NCI-H524 (cell line): Measurements from ENCODE around the gene TGFB1I1.

Source experiments
- DNase-seq, 2 experiments: peaks; one replicate each; lab custom pipeline; 2025; lab: John Stamatoyannopoulos, UW

The TGFB1I1 gene

DNA sequence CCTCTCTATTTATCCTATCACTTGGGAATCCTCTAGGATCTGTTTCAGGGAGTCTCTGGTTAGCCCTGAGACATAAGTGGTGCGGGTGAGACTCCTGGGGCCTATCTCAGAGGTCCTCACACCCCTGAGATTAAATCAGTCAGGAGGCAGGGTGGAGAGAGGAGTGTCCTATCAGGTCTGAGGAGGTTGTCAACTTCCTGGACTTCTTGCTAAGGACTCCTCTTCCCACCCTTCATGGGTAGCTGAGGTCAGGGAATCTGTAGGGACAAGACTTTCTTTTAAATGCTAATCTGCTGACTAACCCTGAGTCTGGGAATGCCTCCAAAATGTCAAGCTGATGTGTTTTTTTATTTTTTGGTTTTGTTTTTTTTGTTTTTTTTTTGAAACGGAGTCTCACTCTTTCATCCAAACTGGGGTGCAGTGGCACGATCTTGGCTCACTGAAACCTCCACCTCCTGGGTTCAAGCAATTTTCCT is 19.3 kb upstream of the TGFB1I1 start:
- DNase-seq = no peak

DNA sequence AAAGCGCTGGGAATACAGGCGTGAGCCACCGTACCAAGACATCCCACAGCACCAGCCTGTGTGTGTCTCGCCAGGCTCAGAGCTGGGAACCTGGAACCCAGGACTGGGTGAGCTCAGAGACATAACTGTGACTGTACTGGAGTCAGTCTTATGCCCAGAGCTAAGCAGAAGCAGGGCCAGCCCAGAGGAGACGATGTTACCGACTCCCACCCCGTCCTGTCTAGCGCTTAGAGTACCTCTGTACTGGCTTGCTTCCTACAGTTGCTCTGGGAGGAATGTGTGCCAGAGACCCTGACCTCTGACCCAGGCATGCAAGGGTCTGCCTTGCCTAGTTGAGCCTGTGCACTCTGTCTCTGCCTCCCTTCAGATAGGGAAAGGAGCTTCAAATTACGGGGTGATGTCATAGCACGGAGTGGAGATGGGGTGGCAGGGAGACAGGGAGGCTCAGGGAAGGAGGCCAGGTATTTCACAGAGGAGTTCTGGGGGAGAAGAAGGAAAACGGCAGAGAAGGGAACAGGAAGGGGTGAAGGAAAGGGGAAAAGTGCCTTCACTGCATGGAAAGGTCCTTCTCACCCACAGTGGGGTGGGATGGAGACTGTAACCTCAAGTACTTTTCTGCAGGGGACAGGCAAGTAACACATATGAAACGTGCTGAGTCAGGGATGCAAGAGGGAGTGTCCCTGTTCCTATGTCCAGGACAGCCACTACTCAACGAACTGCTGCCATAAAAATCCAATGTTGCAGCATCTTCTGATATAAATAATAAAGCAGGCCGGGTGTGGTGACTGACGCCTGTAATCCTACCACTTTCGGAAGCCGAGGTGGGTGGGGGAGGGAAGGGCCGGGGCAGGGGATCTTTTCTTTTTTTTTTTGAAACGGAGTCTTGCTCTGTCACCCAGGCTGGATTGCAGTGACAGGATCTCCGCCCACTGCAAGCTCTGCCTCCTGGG is 18.4 kb upstream of the TGFB1I1 start:
- DNase-seq = no peak

DNA sequence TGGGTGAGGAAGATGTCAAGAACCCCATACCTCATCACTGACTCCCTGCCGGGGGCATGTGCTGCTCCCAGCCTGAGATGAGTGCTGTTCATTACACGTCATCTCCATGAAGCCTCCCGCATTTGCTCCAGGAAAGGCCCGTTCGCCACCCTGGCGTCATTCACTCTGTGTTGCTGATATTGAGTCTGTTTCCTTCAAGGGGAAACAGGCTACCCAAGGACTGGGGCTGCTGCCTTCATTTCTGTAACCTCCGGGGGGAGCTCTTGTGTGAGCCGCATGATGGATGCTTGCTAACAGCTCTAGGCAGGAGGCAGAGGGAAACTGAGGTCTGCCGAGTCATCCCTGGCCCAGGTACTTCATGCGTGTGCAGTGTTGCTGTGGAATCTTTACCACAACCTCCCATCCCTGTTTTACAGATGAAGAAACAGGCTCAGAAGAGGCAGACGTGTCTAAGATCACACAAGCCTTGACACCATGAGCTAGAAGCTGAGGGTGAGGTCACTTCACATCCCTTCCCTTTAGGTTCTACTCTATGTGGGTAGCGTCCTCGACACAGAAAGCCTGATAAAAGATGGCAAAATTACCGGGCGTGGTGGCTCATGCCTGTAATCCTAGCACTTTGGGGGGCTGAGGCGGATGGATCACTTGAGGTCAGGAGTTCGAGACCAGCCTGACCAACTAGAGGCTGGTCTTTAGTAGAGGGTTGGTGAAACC is 16.2 kb upstream of the TGFB1I1 start:
- peak in 1 of 2 experiments; percentile 23 for DNase-seq

DNA sequence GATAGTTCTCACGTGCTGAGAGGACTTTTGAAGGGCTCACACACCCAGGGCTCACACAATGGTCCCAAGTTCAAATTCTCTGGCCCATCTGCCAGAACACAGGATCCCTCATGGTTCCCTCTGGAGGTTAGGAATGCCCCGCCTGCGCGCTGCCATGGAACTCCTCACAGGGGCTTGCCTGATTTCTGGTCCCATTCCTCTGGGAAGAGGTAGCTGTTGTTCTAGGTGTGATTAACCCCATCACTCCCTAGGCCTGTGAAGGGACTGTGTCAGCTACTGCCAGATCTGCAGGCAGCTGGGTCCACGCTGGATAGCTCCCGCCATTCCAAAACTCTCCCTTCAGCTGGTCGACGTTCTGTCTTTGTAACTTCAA is 15.0 kb upstream of the TGFB1I1 start:
- DNase-seq = no peak

DNA sequence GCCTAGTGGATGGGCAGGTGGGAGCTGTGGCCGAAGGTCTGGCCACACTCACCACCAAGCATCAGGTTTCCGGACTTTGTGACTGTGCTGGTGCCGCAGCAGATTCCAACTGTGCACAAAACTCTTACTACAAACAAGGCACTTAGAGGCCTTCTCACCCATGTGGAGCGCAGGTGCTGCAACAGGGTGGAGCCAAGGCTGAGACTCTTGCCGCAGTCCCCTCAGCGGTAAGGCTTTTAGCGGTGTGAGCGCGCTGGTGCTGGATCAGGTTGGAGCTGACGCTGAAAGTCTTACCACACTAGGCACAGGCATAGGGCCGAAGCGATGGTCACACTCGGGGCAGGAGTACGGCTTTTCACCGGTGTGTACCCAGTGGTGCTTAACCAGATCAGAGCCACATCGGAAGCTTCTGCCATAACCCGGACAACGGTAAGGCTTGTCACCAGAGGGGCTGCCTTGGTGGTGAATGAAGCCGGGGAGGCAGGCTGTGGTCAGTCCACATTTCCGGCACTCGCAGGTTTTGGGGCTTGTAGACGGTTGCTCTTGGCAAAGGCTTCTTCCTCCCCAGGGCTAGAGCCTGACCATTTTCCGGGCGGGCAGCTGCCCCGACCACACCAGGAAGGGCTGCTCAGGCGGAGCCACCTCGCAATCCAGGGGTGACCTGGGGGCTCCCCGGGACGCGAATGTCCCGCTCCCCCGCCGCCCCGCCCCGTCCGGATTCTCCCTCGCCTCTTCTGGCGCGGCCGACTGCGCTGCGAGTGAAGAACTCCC is 13.7 kb upstream of the TGFB1I1 start:
- peak; percentile 27 to 57 for DNase-seq

DNA sequence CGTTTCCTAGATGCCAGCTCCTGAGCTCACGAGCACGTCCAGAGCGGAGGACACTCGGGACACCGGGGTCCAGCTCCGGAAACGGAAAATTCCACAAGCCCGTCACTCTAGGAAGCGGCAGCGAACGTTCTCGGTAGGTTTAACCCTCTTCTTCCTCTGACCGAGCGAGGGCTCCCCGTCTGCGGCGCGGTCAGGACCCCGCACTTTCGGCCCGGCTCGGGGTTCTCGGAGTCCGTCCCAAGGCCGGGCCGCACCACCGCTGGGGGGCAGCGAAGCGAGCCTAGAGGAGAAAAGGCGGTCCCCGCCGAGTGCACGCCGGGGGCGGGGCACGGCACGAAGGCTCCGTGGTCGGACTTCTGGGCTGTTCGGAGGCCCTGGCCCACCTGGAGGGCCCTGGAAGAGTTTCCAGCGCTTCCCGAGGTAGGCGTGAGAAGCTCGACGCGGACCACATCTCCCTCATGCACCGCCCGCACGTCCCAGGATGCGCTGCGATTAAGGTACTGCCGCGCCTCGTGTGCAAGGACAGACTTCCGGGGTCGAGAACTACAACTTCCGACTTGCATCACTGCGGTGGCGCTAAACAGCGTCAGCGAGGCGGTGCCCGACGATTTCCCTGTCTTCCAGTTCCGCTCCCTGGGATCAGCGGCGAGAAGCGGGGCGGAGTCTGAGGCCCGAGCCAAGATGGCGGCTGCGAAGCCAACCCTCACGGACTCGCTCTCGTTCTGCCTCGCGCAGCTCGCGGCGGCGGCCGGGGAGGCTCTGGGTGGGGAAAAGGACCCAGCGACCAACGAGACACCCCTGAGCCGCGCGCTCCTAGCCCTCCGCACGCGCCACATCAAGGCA is 12.9 kb upstream of the TGFB1I1 start, which contains the start of gene ARMC5:
TSS of gene ARMC5 (plus strand) at position 658 of the 843 bp plus-strand sequence. CDS start at position 682, 24 bp downstream.
- peak; percentile 98 for DNase-seq

DNA sequence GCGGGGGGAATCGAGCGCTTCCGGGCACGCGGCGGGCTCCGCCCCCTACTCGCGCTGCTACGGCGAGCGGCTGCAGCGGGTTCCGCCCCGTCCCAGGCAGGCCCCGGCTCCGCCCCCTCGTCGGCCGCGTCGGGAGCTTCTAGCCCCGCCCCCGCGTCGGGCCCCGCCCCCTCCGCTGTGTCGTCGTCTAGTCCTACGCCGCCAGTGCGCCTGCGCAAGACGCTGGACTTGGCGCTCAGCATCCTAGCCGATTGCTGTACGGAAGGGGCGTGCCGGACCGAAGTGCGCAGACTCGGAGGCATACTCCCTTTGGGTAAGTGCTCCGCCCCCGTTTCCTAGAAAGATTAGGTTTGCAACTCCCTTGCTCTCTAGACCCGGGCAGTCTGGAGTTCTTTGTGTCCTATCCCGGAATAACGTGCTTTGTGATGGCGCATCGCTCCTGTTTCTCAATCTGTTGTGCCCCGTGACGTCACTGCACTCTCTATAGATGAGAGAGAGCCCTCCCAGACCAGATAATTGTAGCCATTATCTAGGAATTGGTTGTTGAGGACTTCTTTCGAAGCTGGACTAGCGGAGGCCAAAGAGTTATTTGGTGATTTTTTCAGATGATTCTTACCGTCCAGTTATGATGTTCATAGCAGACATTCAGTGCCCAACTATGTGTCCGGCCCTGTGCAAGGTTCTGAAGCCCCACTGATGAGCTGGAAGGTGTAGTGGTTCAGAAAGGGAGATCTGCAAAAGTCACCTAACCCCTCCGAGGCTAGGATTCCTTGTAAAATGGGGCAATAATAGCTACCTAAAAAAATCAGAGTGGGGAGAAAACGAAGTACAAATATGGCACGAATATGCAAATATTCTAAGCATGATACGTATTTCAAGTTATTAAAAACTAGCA is 12.0 kb upstream of the TGFB1I1 start:
- peak; percentile 99 for DNase-seq

DNA sequence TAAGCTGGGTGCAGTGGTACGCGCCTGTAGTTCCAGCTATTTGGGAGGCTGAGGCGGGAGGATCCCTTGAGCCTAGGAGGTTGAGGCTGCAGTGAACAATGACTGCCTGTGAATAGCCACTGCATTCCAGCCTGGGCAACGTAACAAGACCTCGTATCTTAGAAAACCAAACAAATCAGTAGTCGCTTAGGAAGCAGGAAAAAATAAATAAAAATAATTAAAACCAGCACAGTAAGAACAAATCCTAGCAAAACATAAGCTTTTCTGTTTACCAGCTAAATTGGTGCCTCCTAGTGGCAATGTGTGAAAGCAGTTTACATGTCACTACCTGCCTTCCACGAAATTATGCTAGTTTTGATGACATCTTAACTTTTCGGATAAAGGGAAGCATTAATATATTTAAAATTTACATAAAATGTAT is 11.4 kb upstream of the TGFB1I1 start:
- peak in 1 of 2 experiments; percentile 30 for DNase-seq

DNA sequence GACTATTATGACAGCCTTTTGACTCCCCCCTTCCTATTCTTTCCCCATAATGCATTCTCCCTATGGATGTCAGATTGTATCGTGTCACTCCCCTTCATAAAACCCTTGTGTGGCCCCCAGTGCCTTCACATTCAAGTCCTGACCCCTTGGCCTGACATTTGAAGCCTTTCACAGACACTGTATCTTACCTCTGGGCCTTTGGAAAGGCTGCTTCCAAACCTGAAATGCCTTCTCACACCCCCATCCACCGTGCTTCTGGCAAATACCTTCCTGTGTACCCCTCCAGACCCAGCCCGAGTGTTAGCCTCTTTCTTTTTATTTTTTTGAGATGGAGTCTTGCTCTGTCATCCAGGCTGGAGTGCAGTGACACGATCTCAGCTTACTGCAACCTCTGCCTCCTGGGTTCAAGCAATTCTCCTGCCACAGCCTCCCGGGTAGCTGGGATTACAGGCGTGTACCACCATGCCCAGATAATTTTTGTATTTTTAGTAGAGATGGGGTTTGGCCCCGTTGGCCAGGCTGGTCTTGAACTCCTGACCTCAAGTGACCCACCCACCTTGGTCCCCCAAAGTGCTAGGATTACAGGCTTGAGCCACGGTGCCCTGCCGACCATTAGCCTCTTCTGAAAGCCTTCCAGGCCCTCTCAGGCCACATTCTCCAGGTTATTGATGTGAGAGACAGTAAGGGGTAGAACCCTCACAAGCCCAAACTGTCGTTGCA is 10.6 kb upstream of the TGFB1I1 start:
- no peak for DNase-seq

DNA sequence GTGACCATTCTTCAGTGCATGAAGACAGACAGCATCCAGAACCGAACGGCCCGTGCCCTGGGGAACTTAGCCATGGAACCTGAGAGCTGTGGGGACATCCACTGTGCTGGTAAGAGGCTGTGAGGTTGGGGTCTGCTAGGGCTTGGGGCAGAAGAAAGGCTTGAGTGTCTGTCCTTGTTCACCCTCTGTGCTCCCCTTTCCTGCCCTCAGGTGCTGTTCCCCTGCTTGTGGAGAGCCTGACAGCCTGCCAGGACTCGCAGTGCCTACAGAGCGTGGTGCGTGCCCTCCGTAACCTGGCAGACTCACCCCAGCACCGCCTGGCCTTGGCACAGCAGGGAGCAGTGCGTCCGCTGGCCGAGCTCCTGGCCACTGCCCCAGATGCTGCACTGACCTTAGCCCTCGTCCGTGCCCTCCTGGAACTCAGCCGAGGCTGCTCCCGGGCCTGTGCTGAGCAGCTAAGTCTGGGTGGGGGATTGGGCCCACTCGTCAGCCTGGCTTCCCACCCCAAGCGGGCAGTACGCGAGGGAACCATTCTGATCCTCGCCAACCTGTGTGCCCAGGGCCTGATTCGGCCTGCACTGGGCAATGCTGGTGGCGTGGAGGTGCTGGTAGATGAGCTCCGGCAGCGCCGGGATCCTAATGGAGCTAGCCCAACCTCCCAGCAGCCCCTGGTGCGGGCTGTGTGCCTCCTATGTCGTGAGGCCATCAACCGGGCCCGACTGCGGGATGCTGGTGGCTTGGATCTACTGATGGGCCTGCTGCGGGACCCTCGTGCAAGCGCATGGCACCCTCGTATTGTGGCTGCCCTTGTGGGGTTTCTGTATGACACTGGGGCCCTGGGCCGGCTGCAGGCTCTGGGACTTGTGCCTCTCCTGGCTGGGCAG is 9.8 kb upstream of the TGFB1I1 start:
- DNase-seq = no peak

DNA sequence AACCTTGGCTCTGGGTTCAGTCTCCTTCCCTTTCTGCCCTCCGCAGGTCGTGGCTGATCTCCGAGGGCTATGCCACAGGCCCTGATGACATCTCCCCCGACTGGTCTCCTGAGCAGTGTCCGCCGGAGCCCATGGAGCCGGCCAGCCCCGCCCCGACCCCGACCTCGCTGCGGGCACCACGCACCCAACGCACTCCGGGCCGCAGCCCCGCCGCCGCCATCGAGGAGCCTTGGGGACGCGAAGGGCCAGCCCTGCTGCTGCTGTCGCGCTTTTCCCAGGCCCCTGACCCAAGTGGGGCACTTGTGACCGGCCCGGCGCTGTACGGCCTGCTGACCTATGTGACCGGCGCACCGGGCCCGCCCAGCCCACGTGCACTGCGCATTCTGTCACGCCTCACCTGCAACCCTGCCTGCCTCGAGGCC is 7.6 kb upstream of the TGFB1I1 start:
- DNase-seq = no peak

DNA sequence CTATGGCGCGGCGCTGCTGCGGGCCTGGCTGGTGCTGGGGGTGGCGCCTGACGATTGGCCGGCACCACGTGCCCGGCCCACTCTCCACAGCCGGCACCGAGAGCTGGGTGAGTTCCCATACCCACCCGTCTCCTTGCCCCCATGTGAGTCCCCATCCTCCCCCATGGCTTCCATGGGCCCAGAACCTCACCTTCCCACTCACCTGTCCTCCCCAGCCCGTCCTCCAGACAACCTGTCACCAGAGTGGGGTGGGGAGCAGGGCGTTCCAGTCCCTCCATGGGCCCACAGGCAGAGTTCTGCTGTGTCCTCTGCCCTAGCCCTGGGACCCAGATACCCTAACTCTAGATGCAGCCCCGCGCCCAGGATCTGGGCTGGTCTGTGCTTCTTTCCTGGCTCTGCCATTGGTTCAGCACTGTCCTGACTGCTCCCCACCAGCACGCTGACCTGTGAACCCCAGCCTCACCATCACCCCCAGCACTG is 7.1 kb upstream of the TGFB1I1 start:
- DNase-seq = no peak

DNA sequence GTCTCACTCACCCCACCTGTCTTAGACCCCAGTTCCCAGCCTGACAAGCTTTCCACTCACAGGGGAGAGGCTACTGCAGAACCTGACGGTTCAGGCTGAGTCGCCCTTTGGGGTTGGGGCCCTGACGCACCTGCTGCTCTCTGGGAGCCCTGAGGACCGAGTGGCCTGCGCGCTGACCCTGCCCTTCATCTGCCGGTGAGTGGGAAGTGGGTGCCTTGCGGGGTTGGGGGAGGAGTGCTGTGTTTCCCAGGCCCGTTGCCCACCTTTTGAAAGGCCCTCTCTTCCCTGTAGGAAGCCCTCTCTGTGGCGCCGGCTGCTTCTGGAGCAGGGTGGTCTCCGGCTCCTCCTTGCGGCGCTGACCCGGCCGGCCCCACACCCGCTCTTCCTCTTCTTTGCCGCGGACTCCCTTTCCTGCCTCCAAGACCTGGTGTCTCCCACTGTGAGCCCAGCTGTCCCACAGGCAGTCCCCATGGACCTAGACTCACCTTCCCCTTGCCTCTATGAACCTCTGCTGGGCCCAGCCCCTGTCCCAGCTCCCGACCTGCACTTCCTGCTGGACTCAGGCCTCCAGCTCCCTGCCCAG is 6.1 kb upstream of the TGFB1I1 start:
- no peak for DNase-seq

DNA sequence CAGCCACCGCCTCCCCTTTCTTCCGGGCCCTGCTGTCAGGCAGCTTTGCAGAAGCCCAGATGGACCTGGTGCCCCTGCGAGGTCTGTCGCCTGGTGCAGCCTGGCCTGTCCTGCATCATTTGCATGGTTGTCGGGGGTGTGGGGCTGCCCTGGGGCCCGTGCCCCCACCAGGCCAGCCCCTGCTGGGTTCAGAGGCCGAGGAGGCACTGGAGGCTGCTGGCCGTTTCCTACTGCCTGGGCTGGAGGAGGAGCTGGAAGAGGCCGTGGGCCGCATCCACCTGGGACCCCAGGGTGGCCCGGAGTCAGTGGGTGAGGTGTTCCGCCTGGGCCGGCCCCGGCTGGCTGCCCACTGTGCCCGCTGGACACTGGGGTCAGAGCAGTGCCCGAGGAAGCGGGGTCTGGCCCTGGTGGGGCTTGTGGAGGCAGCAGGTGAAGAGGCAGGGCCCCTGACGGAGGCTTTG is 5.5 kb upstream of the TGFB1I1 start:
- DNase-seq = no peak

DNA sequence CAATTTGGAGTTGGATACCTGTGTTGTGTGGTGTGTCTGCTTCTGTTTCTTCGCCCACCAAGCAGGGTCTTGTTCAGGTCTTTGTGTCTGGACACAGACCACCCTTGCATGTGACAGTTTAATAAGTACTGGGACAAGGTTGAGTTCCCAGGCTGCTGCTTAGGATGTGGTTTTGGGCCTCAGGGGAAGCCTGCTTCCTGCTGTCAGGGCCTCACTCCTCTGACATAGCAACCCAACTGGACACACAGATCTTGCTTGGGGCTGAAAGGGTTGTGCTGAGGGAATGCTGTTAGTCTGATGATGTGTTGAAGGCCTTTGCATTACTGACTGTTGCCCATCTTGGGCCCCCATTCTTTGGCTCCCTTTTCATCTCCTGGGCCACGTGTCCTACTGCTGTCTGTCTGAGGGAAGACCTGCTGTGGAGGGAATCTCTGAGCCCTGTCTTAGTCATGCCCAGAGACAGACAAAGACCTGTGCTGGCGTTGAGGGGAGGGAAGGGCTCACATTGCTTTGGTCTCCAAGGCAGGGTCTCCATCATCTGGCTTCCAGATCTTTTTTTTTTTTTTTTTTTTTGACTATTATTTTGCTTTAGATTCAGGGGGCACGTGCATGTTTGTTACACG is 4.7 kb upstream of the TGFB1I1 start:
- DNase-seq = no peak

DNA sequence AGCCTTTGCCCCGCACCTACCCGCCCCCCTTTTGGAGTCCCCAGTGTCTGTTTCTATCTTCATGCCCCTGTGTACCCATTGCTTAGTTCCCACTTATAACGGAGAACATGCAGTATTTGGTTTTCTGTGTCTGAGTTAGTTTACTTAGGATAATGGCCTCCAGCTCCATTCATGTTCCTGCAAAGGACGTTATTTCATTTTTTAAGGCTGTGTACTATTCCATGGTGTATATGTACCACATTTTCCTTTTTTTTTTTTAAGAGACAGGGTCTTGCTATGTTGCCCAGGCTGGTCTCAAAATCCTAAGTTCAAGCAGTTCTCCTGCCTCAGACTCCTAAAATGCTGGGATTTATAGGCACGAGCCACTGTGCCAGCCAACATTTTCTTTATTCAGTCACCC is 4.1 kb upstream of the TGFB1I1 start:
- no peak for DNase-seq

DNA sequence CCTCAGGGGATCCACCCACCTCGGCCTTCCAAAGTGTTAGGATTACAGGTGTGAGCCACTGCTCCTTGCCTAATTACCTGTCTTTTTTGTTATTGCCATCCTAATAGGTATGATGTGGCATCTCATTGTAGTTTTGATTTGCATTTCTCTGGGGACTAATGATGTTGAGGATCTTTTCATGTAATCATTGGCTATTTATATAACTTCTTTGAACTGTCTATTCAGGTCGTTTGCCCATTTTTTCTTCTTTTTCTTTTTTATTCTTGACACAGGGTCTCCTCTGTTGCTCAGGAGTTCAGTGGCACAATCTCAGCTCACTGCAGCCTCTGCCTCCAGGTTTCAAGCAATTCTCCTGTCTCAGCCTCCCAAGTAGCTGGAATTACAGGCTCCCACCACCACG is 1.3 kb upstream of the TGFB1I1 start:
- no peak for DNase-seq
